H9 (cell line): ENCODE measurements around the gene CDKN2B. TPM values are rescaled to one million over a fixed set of nuclear protein-coding genes. Genes with fewer than 3 reads are reported as not detected.

ENCODE experiments used
- DNase-seq: peaks from one replicate; pipeline ENCODE4 v3.0.0-alpha.2; 2017
- H2AFZ ChIP-seq: one replicate; pipeline ENCODE4 v1.6.1; 2013; ENCODE audit warnings: mild to moderate bottlenecking, low read length, control low read depth, moderate library complexity
- H2AK5ac ChIP-seq: 2 replicates; pipeline ENCODE4 v1.6.1; 2013; ENCODE audit warnings: low read length, control low read depth, mixed read lengths; ENCODE audit not compliant: insufficient read length
- H2BK120ac ChIP-seq: one replicate; pipeline ENCODE4 v1.6.1; 2013; ENCODE audit warnings: low read depth, mild to moderate bottlenecking, low read length, control low read depth, inconsistent platforms; ENCODE audit not compliant: poor library complexity, severe bottlenecking
- H2BK12ac ChIP-seq: 2 replicates; pipeline ENCODE4 v1.6.1; 2013; ENCODE audit warnings: low read length, control low read depth, mixed read lengths, low read depth; ENCODE audit not compliant: insufficient read length
- H2BK15ac ChIP-seq: 2 replicates; pipeline ENCODE4 v1.6.1; 2013; ENCODE audit warnings: low read depth, low read length, control low read depth
- H2BK20ac ChIP-seq: one replicate; pipeline ENCODE4 v1.6.1; 2013; ENCODE audit warnings: low read depth, mild to moderate bottlenecking, low read length, control low read depth, inconsistent platforms; ENCODE audit not compliant: poor library complexity, severe bottlenecking
- H2BK5ac ChIP-seq: 2 replicates; pipeline ENCODE4 v1.6.1; 2013; ENCODE audit warnings: low read length, control low read depth, mixed read lengths; ENCODE audit not compliant: insufficient read length
- H3K14ac ChIP-seq: 2 replicates; pipeline ENCODE4 v1.6.1; 2013; ENCODE audit warnings: low read length, control low read depth; ENCODE audit not compliant: insufficient read depth
- H3K18ac ChIP-seq: 2 replicates; pipeline ENCODE4 v1.6.1; 2013; ENCODE audit warnings: low read depth, mild to moderate bottlenecking, mixed read lengths, low read length, control low read depth; ENCODE audit not compliant: insufficient read length
- H3K23ac ChIP-seq: 2 replicates; pipeline ENCODE4 v1.6.1; 2013; ENCODE audit warnings: low read length, control low read depth, mixed read lengths, low read depth; ENCODE audit not compliant: insufficient read length
- H3K23me2 ChIP-seq: 2 replicates; pipeline ENCODE4 v1.6.1; 2013; ENCODE audit warnings: low read depth, mild to moderate bottlenecking, mixed read lengths, low read length, control low read depth; ENCODE audit not compliant: insufficient read length, poor library complexity, severe bottlenecking
- H3K27ac ChIP-seq: 2 replicates; pipeline ENCODE4 v1.5.1; 2013; ENCODE audit warnings: low read length, control low read depth, mixed read lengths, low read depth; ENCODE audit not compliant: insufficient read length
- H3K27me3 ChIP-seq: 2 replicates; pipeline ENCODE4 v1.6.1; 2013; ENCODE audit warnings: low read length, control low read depth, inconsistent platforms; ENCODE audit not compliant: insufficient read depth
- H3K4ac ChIP-seq: 2 replicates; pipeline ENCODE4 v1.6.1; 2013; ENCODE audit warnings: low read depth, mild to moderate bottlenecking, control low read depth, inconsistent platforms, low read length, moderate library complexity
- H3K4me1 ChIP-seq: 2 replicates; pipeline ENCODE4 v1.6.1; 2013; ENCODE audit warnings: low read length, control low read depth, inconsistent platforms; ENCODE audit not compliant: insufficient read depth
- H3K4me2 ChIP-seq: 2 replicates; pipeline ENCODE4 v1.6.1; 2013; ENCODE audit warnings: low read length, control low read depth, mixed read lengths; ENCODE audit not compliant: insufficient read length, insufficient read depth
- H3K56ac ChIP-seq: 2 replicates; pipeline ENCODE4 v1.6.1; 2013; ENCODE audit warnings: low read depth, mild to moderate bottlenecking, mixed read lengths, low read length, control low read depth; ENCODE audit not compliant: insufficient read length
- H3K79me1 ChIP-seq: 2 replicates; pipeline ENCODE4 v1.6.1; 2013; ENCODE audit warnings: low read depth, mild to moderate bottlenecking, moderate library complexity, low read length, control low read depth, inconsistent platforms; ENCODE audit not compliant: insufficient read depth, poor library complexity, severe bottlenecking
- H3K79me2 ChIP-seq: 2 replicates; pipeline ENCODE4 v1.6.1; 2013; ENCODE audit warnings: low read length, control low read depth, inconsistent platforms; ENCODE audit not compliant: insufficient read depth
- H3K9ac ChIP-seq: 2 replicates; pipeline ENCODE4 v1.6.1; 2013; ENCODE audit warnings: low read length, control low read depth, mixed read lengths; ENCODE audit not compliant: insufficient read length; ENCODE audit errors: extremely low read depth
- H3K9me3 ChIP-seq: one replicate; pipeline ENCODE4 v1.6.1; 2013; ENCODE audit warnings: low read depth, low read length, inconsistent platforms; ENCODE audit not compliant: control insufficient read depth
- H3T11ph ChIP-seq: one replicate; pipeline ENCODE4 v1.6.1; 2013; ENCODE audit warnings: mild to moderate bottlenecking, low read length, control low read depth, inconsistent platforms
- H4K20me1 ChIP-seq: one replicate; pipeline ENCODE4 v1.6.1; 2013; ENCODE audit not compliant: control insufficient read depth, insufficient read length, insufficient read depth
- H4K5ac ChIP-seq: 2 replicates; pipeline ENCODE4 v1.6.1; 2013; ENCODE audit warnings: low read depth, mild to moderate bottlenecking, mixed read lengths, low read length, control low read depth; ENCODE audit not compliant: insufficient read length
- H4K8ac ChIP-seq: replicated peaks from 2 replicates; pipeline ENCODE4 v1.6.1; 2013; ENCODE audit warnings: low read length, control low read depth, mixed read lengths, low read depth; ENCODE audit not compliant: insufficient read length
- H4K91ac ChIP-seq: 2 replicates; pipeline ENCODE4 v1.6.1; 2013; ENCODE audit warnings: low read depth, mild to moderate bottlenecking, moderate library complexity, mixed read lengths, low read length, control low read depth; ENCODE audit not compliant: insufficient read length
- H3K27ac Mint-ChIP-seq, 3 experiments: 2 replicates in 2 of 3; 3 replicates in 1 of 3; pipeline ENCODE4 v1.8.0; 2020 to 2021; ENCODE audit warnings: mixed read lengths in 3 of 3, mild to moderate bottlenecking in 1 of 3, moderate library complexity in 1 of 3
- H3K27me3 Mint-ChIP-seq: 2 replicates; pipeline ENCODE4 v1.8.0; 2021; ENCODE audit warnings: low read depth, mild to moderate bottlenecking, moderate library complexity, mixed read lengths
- H3K36me3 Mint-ChIP-seq, 3 experiments: 2 replicates in 2 of 3; 3 replicates in 1 of 3; pipeline ENCODE4 v1.8.0; 2020 to 2021; ENCODE audit warnings: low read depth in 3 of 3, mixed read lengths in 3 of 3; ENCODE audit not compliant: insufficient read depth in 1 of 3
- H3K4me1 Mint-ChIP-seq, 2 experiments: 2 replicates each; pipeline ENCODE4 v1.8.0; 2020; ENCODE audit warnings: mixed read lengths in 2 of 2
- H3K4me3 Mint-ChIP-seq, 2 experiments: 2 replicates in 1 of 2; 3 replicates in 1 of 2; pipeline ENCODE4 v1.8.0; 2020 to 2021; ENCODE audit warnings: mild to moderate bottlenecking in 2 of 2, mixed read lengths in 2 of 2, moderate library complexity in 1 of 2
- H3K9me3 Mint-ChIP-seq, 2 experiments: 2 replicates in 1 of 2; 3 replicates in 1 of 2; pipeline ENCODE4 v1.8.0; 2020; ENCODE audit warnings: mild to moderate bottlenecking in 2 of 2, mixed read lengths in 2 of 2, moderate library complexity in 1 of 2
- WGBS: extraction: QIAGEN DNeasy Blood & Tissue Kit; methylation state at CpG from one replicate; pipeline ENCODE4 v1.1.7; 2013; ENCODE audit warnings: missing lambda C conversion rate, low lambda C conversion rate, mixed read lengths; ENCODE audit not compliant: insufficient read length; ENCODE audit errors: extremely low coverage; 5-methylcytosine and 5-hydroxymethylcytosine counted together
- total RNA-seq: library from RNA; stranded (reverse); gene quantifications from 2 replicates; pipeline ENCODE4 v1.2.1, GENCODE V29; 2021
- TF ChIP-seq, protein P1 (sequence below): fragments of 200-600 bp; sonication (generic); conservative IDR thresholded peaks from 3 replicates; pipeline ENCODE4 v1.8.0; 2021; ENCODE audit warnings: antibody characterized with exemption, mild to moderate bottlenecking

CDKN2B gene
- total RNA-seq, 1 experiment from 2014 or later = 0.13 TPM

DNA sequence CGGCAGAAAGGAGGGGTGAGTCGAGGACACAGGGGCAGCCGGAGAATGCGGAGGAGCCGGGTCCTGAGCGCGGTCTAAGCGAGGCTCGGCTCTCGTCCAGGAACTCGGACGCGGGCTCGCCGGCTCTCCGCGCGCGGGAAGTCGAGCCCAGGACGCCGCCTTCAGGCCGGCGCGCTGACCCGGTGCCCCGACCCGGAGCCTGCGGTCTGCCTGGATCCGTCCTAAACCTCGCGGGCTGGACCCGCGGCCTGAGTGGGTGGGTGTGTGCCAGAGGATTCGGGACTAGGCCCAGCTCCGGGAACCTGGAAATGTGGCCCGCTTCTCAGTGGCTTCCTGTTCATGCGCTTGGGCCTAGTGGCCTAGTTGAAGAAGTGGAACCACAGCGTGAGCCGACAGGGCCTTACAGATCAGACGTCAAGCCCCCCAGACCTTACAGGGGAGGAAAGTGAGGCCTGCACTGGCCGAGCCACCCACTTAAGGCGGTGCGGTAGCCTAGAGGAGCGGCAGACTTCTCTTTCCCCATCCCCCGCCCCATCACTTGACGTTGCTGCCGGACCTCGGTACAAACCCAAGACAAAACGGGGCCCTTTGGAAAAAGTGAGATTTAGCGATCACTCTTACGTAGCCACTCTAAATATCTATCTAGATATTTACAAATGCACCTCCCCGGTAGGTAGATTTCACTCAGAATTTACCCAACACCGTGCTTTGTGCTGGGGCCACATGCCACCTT is 13.3 kb downstream of the CDKN2B start:
- H3K23me2 ChIP-seq = peaks cover 17% of the 10 kb centered on the region
- H4K5ac ChIP-seq = no peak overlapping the region
- H3T11ph ChIP-seq = no peak overlapping the region
- peaks cover 28 to 41% of the 10 kb centered on the region in 2 experiments for H3K4me1 Mint-ChIP-seq
- no peaks in the 10 kb centered on the region for H3K79me2 ChIP-seq
- H2AK5ac ChIP-seq = no peak overlapping the region
- no peaks in the 10 kb centered on the region for H3K9me3 Mint-ChIP-seq
- H3K23ac ChIP-seq = no peak overlapping the region
- TF ChIP-seq, protein P1, sequence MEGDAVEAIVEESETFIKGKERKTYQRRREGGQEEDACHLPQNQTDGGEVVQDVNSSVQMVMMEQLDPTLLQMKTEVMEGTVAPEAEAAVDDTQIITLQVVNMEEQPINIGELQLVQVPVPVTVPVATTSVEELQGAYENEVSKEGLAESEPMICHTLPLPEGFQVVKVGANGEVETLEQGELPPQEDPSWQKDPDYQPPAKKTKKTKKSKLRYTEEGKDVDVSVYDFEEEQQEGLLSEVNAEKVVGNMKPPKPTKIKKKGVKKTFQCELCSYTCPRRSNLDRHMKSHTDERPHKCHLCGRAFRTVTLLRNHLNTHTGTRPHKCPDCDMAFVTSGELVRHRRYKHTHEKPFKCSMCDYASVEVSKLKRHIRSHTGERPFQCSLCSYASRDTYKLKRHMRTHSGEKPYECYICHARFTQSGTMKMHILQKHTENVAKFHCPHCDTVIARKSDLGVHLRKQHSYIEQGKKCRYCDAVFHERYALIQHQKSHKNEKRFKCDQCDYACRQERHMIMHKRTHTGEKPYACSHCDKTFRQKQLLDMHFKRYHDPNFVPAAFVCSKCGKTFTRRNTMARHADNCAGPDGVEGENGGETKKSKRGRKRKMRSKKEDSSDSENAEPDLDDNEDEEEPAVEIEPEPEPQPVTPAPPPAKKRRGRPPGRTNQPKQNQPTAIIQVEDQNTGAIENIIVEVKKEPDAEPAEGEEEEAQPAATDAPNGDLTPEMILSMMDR = peak; percentile 29; the same call in 1 of the 3 replicates
- no peak overlapping the region for H3K4ac ChIP-seq
- no peak overlapping the region for H2BK5ac ChIP-seq
- H3K9ac ChIP-seq = no peak overlapping the region
- no peak overlapping the region for H3K27ac ChIP-seq
- H4K8ac ChIP-seq = no peak overlapping the region
- H2BK12ac ChIP-seq = no peak overlapping the region
- DNase-seq = no peak
- H4K91ac ChIP-seq = no peak overlapping the region
- no peaks in the 10 kb centered on the region for H3K36me3 Mint-ChIP-seq
- H3K4me2 ChIP-seq = peak overlapping the region; percentile 87
- no peak overlapping the region for H3K14ac ChIP-seq
- no peak overlapping the region for H3K56ac ChIP-seq
- no peak overlapping the region for H3K18ac ChIP-seq
- peak overlapping the region; percentile 67 to 82 for H3K4me3 Mint-ChIP-seq
- H3K9me3 ChIP-seq = no peaks in the 10 kb centered on the region
- no peak overlapping the region for H2BK120ac ChIP-seq
- WGBS = no CpG with 5 or more reads among the region's 54 CpGs
- H3K4me1 ChIP-seq = peaks cover 3% of the 10 kb centered on the region; the same call in 1 of the 2 replicates
- H2BK15ac ChIP-seq = no peak overlapping the region
- H2AFZ ChIP-seq = no peak overlapping the region
- H3K27me3 ChIP-seq = peaks cover 32% of the 10 kb centered on the region; the same call in 1 of the 2 replicates
- H3K27ac Mint-ChIP-seq = no peak overlapping the region
- H2BK20ac ChIP-seq = no peak overlapping the region
- peaks cover 88% of the 10 kb centered on the region for H3K27me3 Mint-ChIP-seq
- no peaks in the 10 kb centered on the region for H3K79me1 ChIP-seq
- H4K20me1 ChIP-seq = peaks cover 4% of the 10 kb centered on the region
